B cell (primary cell): ENCODE data around the gene RPH3AL. TPM values are rescaled to one million over a fixed set of nuclear protein-coding genes. Genes with fewer than 3 reads are reported as not detected.
A peak's percentile ranks its signal among the peaks of the same experiment; 100 is the strongest.

ENCODE experiments used
- ATAC-seq: fragments of 200-7000 bp; cut with Tn5 transposase; one replicate; pipeline ENCODE4 v1.10.0; 2021; ENCODE audit warnings: low read depth, mild to moderate bottlenecking, moderate number of reproducible peaks, moderate library complexity
- CTCF ChIA-PET: fragments of 350-600 bp; sonication (Branson Sonifier 250); formaldehyde crosslinking; loops from one replicate; lab custom pipeline; 2021; ENCODE audit warnings: antibody characterized with exemption, inconsistent platforms; lab: Charles Lee
- POLR2A ChIA-PET: fragments of 350-600 bp; sonication (Branson Sonifier 250); formaldehyde crosslinking; loops from one replicate; lab custom pipeline; 2021; ENCODE audit warnings: antibody characterized with exemption; lab: Charles Lee
- DNase-seq: peaks from one replicate; pipeline ENCODE4 v3.0.0; 2013
- H2AFZ ChIP-seq: 2 replicates; pipeline ENCODE4 v1.6.1; 2012; ENCODE audit warnings: mild to moderate bottlenecking, low read depth, low read length; ENCODE audit not compliant: insufficient read depth, poor library complexity, severe bottlenecking
- H3K27ac ChIP-seq, 2 donors: 1 replicate in 1 of 2; 2 replicates in 1 of 2; pipeline ENCODE4 v1.5.1; 2012 to 2013; ENCODE audit warnings: low read length in 2 of 2, mild to moderate bottlenecking in 2 of 2, moderate library complexity in 1 of 2
- H3K27me3 ChIP-seq, 4 experiments: fragments of 200-600 bp in 1 of 4; sonication (generic) in 1 of 4; replicated peaks in 1 of 4; 1 replicate in 2 of 4; 2 replicates in 2 of 4; pipeline versions ENCODE4 v1.6.1 to v1.7.0; 2013 to 2016; ENCODE audit warnings: low read length in 3 of 4, mild to moderate bottlenecking in 2 of 4, mixed read lengths in 1 of 4, moderate library complexity in 1 of 4; ENCODE audit not compliant: insufficient read depth in 4 of 4, control insufficient read depth in 3 of 4; ENCODE audit errors: control extremely low read depth in 1 of 4
- H3K36me3 ChIP-seq, 2 experiments: replicated peaks in 1 of 2; 1 replicate in 1 of 2; 2 replicates in 1 of 2; pipeline versions ENCODE4 v1.6.1 to v1.7.1; 2013; ENCODE audit warnings: low read length in 1 of 2; ENCODE audit not compliant: insufficient read depth in 2 of 2, control insufficient read depth in 1 of 2; ENCODE audit errors: control extremely low read depth in 1 of 2, extremely low read depth in 1 of 2
- H3K4me1 ChIP-seq, 2 donors: fragments of 200-600 bp in 1 of 2; sonication (generic) in 1 of 2; 1 replicate in 1 of 2; 2 replicates in 1 of 2; pipeline versions ENCODE4 v1.5.1 to v1.6.1; 2013 to 2017; ENCODE audit warnings: low read length in 2 of 2; ENCODE audit not compliant: control insufficient read depth in 2 of 2, insufficient read depth in 2 of 2
- H3K4me2 ChIP-seq: replicated peaks from 2 replicates; pipeline ENCODE3; 2012; ENCODE audit warnings: mild to moderate bottlenecking, low read depth, low read length; ENCODE audit not compliant: poor library complexity, severe bottlenecking
- H3K4me3 ChIP-seq, 5 experiments: fragments of 200-600 bp in 1 of 5; sonication (generic) in 1 of 5; 1 replicate in 3 of 5; 2 replicates in 2 of 5; pipeline versions ENCODE4 v1.5.1 to v1.7.0; 2011 to 2016; ENCODE audit warnings: low read length in 4 of 5, mild to moderate bottlenecking in 4 of 5, low read depth in 2 of 5, control low read depth in 1 of 5, moderate library complexity in 1 of 5; ENCODE audit not compliant: insufficient read depth in 1 of 5; ENCODE audit errors: control extremely low read depth in 1 of 5, extremely low read depth in 1 of 5
- H3K79me2 ChIP-seq: fragments of 200-600 bp; sonication (generic); one replicate; pipeline ENCODE4 v1.6.0; 2016; ENCODE audit warnings: low read length; ENCODE audit not compliant: control insufficient read depth, insufficient read depth
- H3K9ac ChIP-seq: fragments of 200-600 bp; sonication (generic); 2 replicates; pipeline ENCODE4 v1.6.1; 2017; ENCODE audit warnings: mild to moderate bottlenecking, low read length, moderate library complexity
- H3K9me3 ChIP-seq, 3 donors: one replicate each; pipeline versions ENCODE4 v1.6.1 to v1.7.1; 2013; ENCODE audit warnings: low read length in 2 of 3; ENCODE audit not compliant: control insufficient read depth in 2 of 3, insufficient read depth in 1 of 3; ENCODE audit errors: control extremely low read depth in 1 of 3
- H4K20me1 ChIP-seq: 2 replicates; pipeline ENCODE4 v1.6.0; 2012; ENCODE audit warnings: mild to moderate bottlenecking, low read length; ENCODE audit not compliant: insufficient read depth, control insufficient read depth, poor library complexity, severe bottlenecking
- H3K27ac Mint-ChIP-seq: one replicate; pipeline ENCODE4 v1.8.0; 2021; ENCODE audit warnings: mixed read lengths
- H3K27me3 Mint-ChIP-seq: one replicate; pipeline ENCODE4 v1.8.0; 2021; ENCODE audit warnings: mixed read lengths
- H3K4me1 Mint-ChIP-seq: one replicate; pipeline ENCODE4 v1.8.0; 2021; ENCODE audit warnings: mixed read lengths
- H3K4me3 Mint-ChIP-seq: one replicate; pipeline ENCODE4 v1.8.0; 2021; ENCODE audit warnings: mixed read lengths
- H3K9me3 Mint-ChIP-seq: one replicate; pipeline ENCODE4 v1.8.0; 2022; ENCODE audit warnings: mixed read lengths; ENCODE audit not compliant: insufficient read depth
- EZH2 ChIP-seq: IDR thresholded peaks from 2 replicates; pipeline ENCODE4 v1.6.1; 2012; ENCODE audit warnings: borderline replicate concordance, low read depth, mild to moderate bottlenecking, moderate library complexity, low read length; ENCODE audit not compliant: insufficient read depth, poor library complexity, severe bottlenecking
- WGBS: methylation state at CpG from one replicate; pipeline ENCODE4 v1.1.5; 2013; ENCODE audit warnings: missing lambda C conversion rate; ENCODE audit not compliant: insufficient coverage; 5-methylcytosine and 5-hydroxymethylcytosine counted together
- intact Hi-C: fragments of 100-400 bp; cut with micrococcal nuclease; formaldehyde crosslinking; loops from one replicate; pipeline ENCODE4 v1.10.0; 2022
- polyA plus RNA-seq: library from polyadenylated mRNA; depleted of rRNA; stranded (reverse); fragments of >200 nt; gene quantifications from 2 replicates; pipeline ENCODE4 v1.2.3, GENCODE V29; 2012
- total RNA-seq, 2 donors: library from RNA; stranded (reverse); fragments of 120-200 nt in 1 of 2; gene quantifications; 1 replicate in 1 of 2; 2 replicates in 1 of 2; pipeline versions ENCODE4 v1.2.3 to v1.2.4, GENCODE V29; 2013 to 2022
- TF ChIP-seq, protein P1 (sequence below): fragments of 200-600 bp; IDR thresholded peaks from one replicate; pipeline ENCODE4 v1.8.0; 2022; ENCODE audit warnings: antibody characterized with exemption, mild to moderate bottlenecking

Gene RPH3AL
- total and polyA plus RNA-seq, 2 donors (not counting 1 experiment from before 2014, with no cell fraction given): 10.8 to 13.3 TPM

DNA sequence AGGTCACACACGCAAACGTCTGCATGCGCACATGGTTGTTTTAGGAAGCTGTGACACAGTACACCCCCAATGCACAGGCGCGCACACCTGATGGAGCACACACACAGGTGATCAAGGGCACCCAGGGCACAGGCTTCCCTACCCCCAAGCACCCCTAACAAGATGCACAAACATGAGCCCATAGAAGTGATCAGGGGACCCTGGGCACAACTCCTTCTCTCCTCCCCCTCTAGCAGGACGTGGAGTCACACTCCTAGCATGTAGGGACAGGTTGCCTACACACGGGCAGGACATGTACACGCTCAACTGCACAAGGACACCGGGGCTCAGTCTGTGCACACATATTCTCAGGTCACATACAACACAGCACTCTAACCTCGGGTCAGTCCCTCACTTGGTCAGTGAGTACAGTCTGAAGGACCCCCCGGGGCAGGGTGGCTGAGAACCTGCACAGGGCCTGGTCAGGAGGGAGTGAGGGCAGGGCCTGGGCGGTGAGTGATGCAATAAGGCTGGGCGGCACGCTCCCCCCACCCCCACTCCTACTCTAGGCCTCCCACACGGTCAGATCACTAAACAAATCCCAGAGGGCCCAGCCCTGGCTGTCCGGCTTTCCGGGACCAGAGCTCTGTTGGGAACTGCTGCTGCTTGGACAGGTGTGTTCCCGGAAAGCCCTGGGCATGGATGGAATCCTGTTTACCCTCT, 170.4 kb downstream of the RPH3AL start:
- Mint-ChIP-seq H3K9me3 (no peaks in the 10 kb centered on the region), H3K4me3 (peak overlapping the region; percentile 33), H3K4me1 (peaks cover 5% of the 10 kb centered on the region), H3K27ac (no peak overlapping the region), H3K27me3 (peaks cover 54% of the 10 kb centered on the region)
- Histone ChIP-seq H4K20me1 (no peaks in the 10 kb centered on the region), H3K4me2 (peak overlapping the region; percentile 43), H3K4me3 (no peak overlapping the region), H3K79me2 (no peaks in the 10 kb centered on the region), H3K27me3 (peaks cover 0 to 44% (median 7%) of the 10 kb centered on the region in 4 experiments), H2AFZ (no peak overlapping the region), H3K4me1 (no peaks in the 10 kb centered on the region), H3K9me3 (no peaks in the 10 kb centered on the region), H3K36me3 (no peaks in the 10 kb centered on the region), H3K27ac (no peak overlapping the region), H3K9ac (no peak overlapping the region)
- CTCF ChIA-PET: no interaction called here
- 83% methylated on average over 14 of the region's 18 CpGs for WGBS
- no peak for DNase-seq
- ATAC-seq: no peak
- POLR2A ChIA-PET: no interaction called here
- intact Hi-C loops: no loop called here
- no peak for TF ChIP-seq EZH2
- TF ChIP-seq, protein P1, sequence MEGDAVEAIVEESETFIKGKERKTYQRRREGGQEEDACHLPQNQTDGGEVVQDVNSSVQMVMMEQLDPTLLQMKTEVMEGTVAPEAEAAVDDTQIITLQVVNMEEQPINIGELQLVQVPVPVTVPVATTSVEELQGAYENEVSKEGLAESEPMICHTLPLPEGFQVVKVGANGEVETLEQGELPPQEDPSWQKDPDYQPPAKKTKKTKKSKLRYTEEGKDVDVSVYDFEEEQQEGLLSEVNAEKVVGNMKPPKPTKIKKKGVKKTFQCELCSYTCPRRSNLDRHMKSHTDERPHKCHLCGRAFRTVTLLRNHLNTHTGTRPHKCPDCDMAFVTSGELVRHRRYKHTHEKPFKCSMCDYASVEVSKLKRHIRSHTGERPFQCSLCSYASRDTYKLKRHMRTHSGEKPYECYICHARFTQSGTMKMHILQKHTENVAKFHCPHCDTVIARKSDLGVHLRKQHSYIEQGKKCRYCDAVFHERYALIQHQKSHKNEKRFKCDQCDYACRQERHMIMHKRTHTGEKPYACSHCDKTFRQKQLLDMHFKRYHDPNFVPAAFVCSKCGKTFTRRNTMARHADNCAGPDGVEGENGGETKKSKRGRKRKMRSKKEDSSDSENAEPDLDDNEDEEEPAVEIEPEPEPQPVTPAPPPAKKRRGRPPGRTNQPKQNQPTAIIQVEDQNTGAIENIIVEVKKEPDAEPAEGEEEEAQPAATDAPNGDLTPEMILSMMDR: no peak

DNA sequence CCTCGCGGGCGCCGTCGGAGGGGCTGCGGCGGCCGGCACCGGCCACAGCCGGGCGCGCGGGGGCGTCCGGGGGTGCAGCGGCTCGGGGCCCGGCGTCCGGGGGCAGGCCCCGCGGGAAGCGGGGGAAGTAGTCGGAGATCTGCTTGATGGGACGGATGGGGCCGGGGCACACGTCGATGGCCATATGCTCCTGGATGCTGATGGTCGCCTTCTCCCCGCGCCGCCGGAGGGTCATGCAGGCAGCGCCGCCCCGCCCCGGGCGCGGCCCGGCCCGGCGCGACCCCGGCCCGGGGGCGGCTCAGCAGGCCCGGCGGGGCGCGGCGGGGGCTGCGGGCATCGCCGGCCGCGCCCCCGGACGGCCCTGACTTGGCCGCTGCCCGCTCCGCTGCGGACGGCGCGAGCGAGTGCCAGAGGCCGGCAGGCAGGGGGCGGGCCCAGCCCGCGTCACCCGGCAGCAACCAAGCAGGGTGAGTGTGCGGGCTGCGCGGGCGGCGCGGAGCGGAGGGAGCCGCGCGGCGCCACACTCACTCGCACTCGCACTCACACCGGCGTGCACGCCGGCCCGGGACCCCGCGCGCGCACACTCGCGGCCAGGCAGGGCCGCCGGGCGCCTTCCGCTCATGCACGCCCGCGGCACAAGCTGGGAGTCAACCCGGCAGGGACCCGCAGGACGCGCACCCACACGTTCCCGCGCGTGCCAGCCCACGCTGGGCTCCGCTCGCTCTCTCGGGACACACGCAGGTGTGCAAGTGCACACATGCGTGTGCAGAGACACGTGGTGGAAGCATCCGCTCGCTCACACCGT, 171.2 kb downstream of the RPH3AL start, which contains the start of gene DOC2B:
Gene DOC2B (minus strand): TSS at position 406 of the 805 bp plus-strand sequence. CDS start 171 bp downstream, at position 235.
- H3K27me3 Mint-ChIP-seq: peaks cover 52% of the 10 kb centered on the region
- H3K9me3 ChIP-seq: no peaks in the 10 kb centered on the region
- 9% methylated on average over 120 of the region's 120 CpGs for WGBS
- H3K4me3 ChIP-seq: no peak within 1 kb of the TSS
- peak within 1 kb of the TSS; percentile 33 for H3K4me3 Mint-ChIP-seq
- H3K36me3 ChIP-seq: no peaks in the 10 kb centered on the region
- H3K9ac ChIP-seq: no peak within 1 kb of the TSS
- H3K79me2 ChIP-seq: no peaks in the 10 kb centered on the region
- no peaks in the 10 kb centered on the region for H4K20me1 ChIP-seq
- H3K4me1 ChIP-seq: no peaks in the 10 kb centered on the region
- peaks cover 5% of the 10 kb centered on the region for H3K4me1 Mint-ChIP-seq
- no peak for TF ChIP-seq EZH2
- TF ChIP-seq, protein P1: no peak
- H3K27ac Mint-ChIP-seq: no peak within 1 kb of the TSS
- intact Hi-C loops: no loop called here
- no peak for ATAC-seq
- POLR2A ChIA-PET: no interaction called here
- CTCF ChIA-PET: no interaction called here
- H2AFZ ChIP-seq: no peak within 1 kb of the TSS
- H3K27me3 ChIP-seq: peaks cover 0 to 40% (median 7%) of the 10 kb centered on the region in 4 experiments
- no peaks in the 10 kb centered on the region for H3K9me3 Mint-ChIP-seq
- peak within 1 kb of the TSS; percentile 43 for H3K4me2 ChIP-seq
- no peak within 1 kb of the TSS for H3K27ac ChIP-seq
- no peak for DNase-seq
